Neural crest cell (in vitro differentiated cells): ENCODE data around the gene CLTC. TPM values are rescaled to one million over a fixed set of nuclear protein-coding genes. Genes with fewer than 3 reads are reported as not detected.

Experiments
- DNase-seq: peaks from one replicate; pipeline ENCODE4 v3.0.0; 2021; ENCODE audit warnings: low read depth, mixed read lengths, low spot score
- H3K27ac Mint-ChIP-seq: one replicate; pipeline ENCODE4 v1.8.0; 2021; ENCODE audit warnings: mild to moderate bottlenecking, mixed read lengths; ENCODE audit not compliant: unreplicated experiment
- H3K27me3 Mint-ChIP-seq: 2 replicates; pipeline ENCODE4 v1.8.0; 2021; ENCODE audit warnings: low read depth, mild to moderate bottlenecking, mixed read lengths
- H3K36me3 Mint-ChIP-seq: 2 replicates; pipeline ENCODE4 v1.8.0; 2021; ENCODE audit warnings: low read depth, mild to moderate bottlenecking, mixed read lengths
- H3K4me1 Mint-ChIP-seq: 2 replicates; pipeline ENCODE4 v1.8.0; 2021; ENCODE audit warnings: mixed read lengths
- H3K4me3 Mint-ChIP-seq: one replicate; pipeline ENCODE4 v1.8.0; 2021; ENCODE audit warnings: mild to moderate bottlenecking, mixed read lengths
- H3K9me3 Mint-ChIP-seq: 2 replicates; pipeline ENCODE4 v1.8.0; 2021; ENCODE audit warnings: mixed read lengths
- CTCF ChIP-seq: fragments of 200-600 bp; sonication (generic); conservative IDR thresholded peaks from 2 replicates; pipeline ENCODE4 v1.5.0; 2021; ENCODE audit warnings: antibody characterized with exemption, mild to moderate bottlenecking
- total RNA-seq: library from RNA; stranded (reverse); gene quantifications from 2 replicates; pipeline ENCODE4 v1.2.1, GENCODE V29; 2021

Gene CLTC
- total RNA-seq, 1 donor from 2014 or later: 244 TPM

- TF ChIP-seq CTCF: no peak
- Mint-ChIP-seq H3K9me3 (no peaks in the 10 kb centered on the region), H3K4me1 (peaks cover 48% of the 10 kb centered on the region), H3K27me3 (no peaks in the 10 kb centered on the region), H3K4me3 (peak overlapping the region; percentile 95), H3K27ac (peak overlapping the region; percentile 99), H3K36me3 (no peaks in the 10 kb centered on the region)
- DNase-seq: no peak
These were observed 317 bp downstream of the CLTC start for GRCh38 chr17:59620064-59620359.

- Mint-ChIP-seq H3K9me3 (no peaks in the 10 kb centered on the region), H3K36me3 (no peaks in the 10 kb centered on the region), H3K27ac (peak overlapping the region; percentile 99), H3K4me1 (peaks cover 52% of the 10 kb centered on the region), H3K27me3 (no peaks in the 10 kb centered on the region), H3K4me3 (peak overlapping the region; percentile 95)
- peak; percentile 12 for DNase-seq
- TF ChIP-seq CTCF: no peak
These were observed 994 bp downstream of the CLTC start for GRCh38 chr17:59620518-59621259.

GRCh38 chr17:59621771-59622170 is 2.1 kb downstream of the CLTC start:
- TF ChIP-seq CTCF: no peak
- no peaks in the 10 kb centered on the region for H3K36me3 Mint-ChIP-seq
- peaks cover 57% of the 10 kb centered on the region for H3K4me1 Mint-ChIP-seq
- H3K27ac Mint-ChIP-seq: no peak overlapping the region
- H3K9me3 Mint-ChIP-seq: no peaks in the 10 kb centered on the region
- H3K4me3 Mint-ChIP-seq: peak overlapping the region; percentile 95
- no peak for DNase-seq
- no peaks in the 10 kb centered on the region for H3K27me3 Mint-ChIP-seq

GRCh38 chr17:59623151-59623550 is 3.5 kb downstream of the CLTC start:
- no peak for DNase-seq
- no peak overlapping the region for H3K27ac Mint-ChIP-seq
- TF ChIP-seq CTCF: no peak
- no peaks in the 10 kb centered on the region for H3K27me3 Mint-ChIP-seq
- H3K36me3 Mint-ChIP-seq: no peaks in the 10 kb centered on the region
- H3K4me1 Mint-ChIP-seq: peaks cover 50% of the 10 kb centered on the region
- H3K4me3 Mint-ChIP-seq: peak overlapping the region; percentile 95
- H3K9me3 Mint-ChIP-seq: no peaks in the 10 kb centered on the region

- peaks cover 4% of the 10 kb centered on the region for H3K36me3 Mint-ChIP-seq
- no peaks in the 10 kb centered on the region for H3K9me3 Mint-ChIP-seq
- DNase-seq: no peak
- H3K27ac Mint-ChIP-seq: no peak overlapping the region
- no peak overlapping the region for H3K4me3 Mint-ChIP-seq
- peaks cover 32% of the 10 kb centered on the region for H3K4me1 Mint-ChIP-seq
- H3K27me3 Mint-ChIP-seq: no peaks in the 10 kb centered on the region
- TF ChIP-seq CTCF: no peak
These were observed 7.1 kb downstream of the CLTC start for GRCh38 chr17:59626756-59627155.
